HUES6 (cell line): ENCODE results near the gene ARID3C.

Source experiments
- H3K27ac ChIP-seq: 2 replicates; pipeline ENCODE4 v1.7.0; 2013; ENCODE audit warnings: low read depth, mild to moderate bottlenecking, low read length, inconsistent platforms
- H3K27me3 ChIP-seq: 2 replicates; pipeline ENCODE4 v1.6.1; 2013; ENCODE audit warnings: low read length; ENCODE audit not compliant: control insufficient read depth, insufficient read depth
- H3K36me3 ChIP-seq: 2 replicates; pipeline ENCODE4 v1.6.1; 2013; ENCODE audit warnings: low read length; ENCODE audit not compliant: control insufficient read depth, insufficient read depth
- H3K4me1 ChIP-seq: 2 replicates; pipeline ENCODE4 v1.6.1; 2013; ENCODE audit warnings: low read length; ENCODE audit not compliant: control insufficient read depth, insufficient read depth
- H3K4me3 ChIP-seq: 2 replicates; pipeline ENCODE4 v1.5.1; 2013; ENCODE audit warnings: low read depth, low read length
- H3K9ac ChIP-seq: one replicate; pipeline ENCODE4 v1.6.1; 2013; ENCODE audit warnings: mild to moderate bottlenecking, low read length
- H3K9me3 ChIP-seq: 2 replicates; pipeline ENCODE4 v1.6.1; 2013; ENCODE audit warnings: low read depth, low read length; ENCODE audit not compliant: control insufficient read depth, insufficient read depth

Gene ARID3C

DNA sequence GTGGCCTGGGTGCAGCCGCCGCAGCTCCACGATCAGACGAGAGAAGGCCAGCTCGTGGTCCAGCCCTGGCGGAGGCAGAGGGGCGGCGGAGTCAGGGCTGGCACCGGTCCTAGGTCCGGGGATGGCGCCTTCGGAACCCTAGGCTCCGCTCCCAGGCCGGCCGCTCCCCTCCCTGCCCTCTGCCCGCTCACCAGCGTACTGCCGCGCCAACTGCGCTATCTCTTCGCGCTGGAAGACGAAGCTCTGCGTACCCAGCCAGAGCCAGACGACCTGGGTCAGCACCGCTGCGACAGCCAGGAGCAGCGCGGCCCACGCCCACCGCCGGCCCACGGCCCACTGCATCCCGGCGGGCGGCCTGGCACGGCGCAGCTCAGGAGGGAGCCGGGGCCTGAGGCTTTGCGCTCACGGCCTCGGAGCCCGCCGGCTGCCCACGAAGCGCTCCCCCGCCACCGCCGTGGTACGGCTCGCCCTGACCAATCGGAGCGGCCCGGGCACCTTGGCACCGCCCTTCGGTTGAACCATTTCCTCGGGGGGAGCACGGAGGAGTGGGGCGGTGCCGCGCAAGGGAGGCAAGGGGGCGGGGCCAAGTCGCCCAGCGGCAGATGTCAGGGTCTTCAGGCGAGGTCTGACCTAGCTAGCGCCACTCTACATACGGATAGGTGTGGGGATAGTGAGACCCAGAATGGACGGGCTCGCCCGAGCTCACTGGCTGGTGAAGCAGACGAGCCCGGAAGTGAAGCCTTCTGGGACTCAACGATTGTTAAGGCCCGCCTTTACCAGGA, 8.7 kb upstream of the ARID3C start, which contains the start of gene SIGMAR1:
SIGMAR1 (minus strand) TSS at position 432 of the 782 bp plus-strand sequence; CDS start at position 342, 90 bp downstream.
- peak within 1 kb of the TSS; percentile 52; the same call in 1 of the 2 replicates for H3K27ac ChIP-seq
- H3K9ac ChIP-seq = peak within 1 kb of the TSS; percentile 85
- peaks cover 16% of the 10 kb centered on the region for H3K27me3 ChIP-seq
- H3K4me1 ChIP-seq = peaks cover 18% of the 10 kb centered on the region
- peaks cover 11% of the 10 kb centered on the region for H3K36me3 ChIP-seq
- peak within 1 kb of the TSS; percentile 91 for H3K4me3 ChIP-seq
- no peaks in the 10 kb centered on the region for H3K9me3 ChIP-seq

DNA sequence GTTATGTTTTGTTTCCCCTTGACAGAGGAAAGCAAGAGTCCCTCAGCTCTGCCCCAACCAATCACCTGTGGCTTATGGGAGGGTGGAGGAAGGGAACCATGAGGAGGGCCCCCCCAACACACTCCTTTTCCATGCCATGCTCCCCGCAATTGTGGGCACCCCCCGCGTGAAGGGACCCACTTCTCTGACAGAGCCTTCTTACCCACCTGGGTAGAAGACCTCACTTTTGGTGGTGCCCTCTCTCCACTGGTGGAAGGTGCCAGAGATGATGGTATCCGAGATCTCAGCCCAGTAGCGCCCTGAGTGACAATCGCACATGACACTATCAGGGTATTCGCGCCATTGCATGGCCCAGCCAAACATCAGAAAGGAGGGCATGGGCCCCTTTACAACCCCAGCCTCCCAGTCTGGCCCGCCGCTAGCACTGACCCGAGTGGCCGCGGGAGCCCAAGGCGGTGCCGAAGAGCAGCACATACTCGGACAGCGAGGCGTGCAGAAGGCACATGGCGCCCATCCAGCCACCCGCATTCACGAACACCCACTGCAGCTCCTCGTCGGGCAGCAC, 8.0 kb upstream of the ARID3C start:
- Histone ChIP-seq H3K9ac (peak overlapping the region; percentile 85), H3K27ac (peak overlapping the region; percentile 52; the same call in 1 of the 2 replicates), H3K27me3 (peaks cover 23% of the 10 kb centered on the region), H3K36me3 (peaks cover 11% of the 10 kb centered on the region), H3K4me1 (peaks cover 18% of the 10 kb centered on the region), H3K9me3 (no peaks in the 10 kb centered on the region), H3K4me3 (peak overlapping the region; percentile 91)

GRCh38 chr9:34635556-34635955, 6.7 kb upstream of the ARID3C start:
- Histone ChIP-seq H3K9ac (no peak overlapping the region), H3K27me3 (peaks cover 36% of the 10 kb centered on the region), H3K4me1 (peaks cover 18% of the 10 kb centered on the region), H3K4me3 (no peak overlapping the region), H3K27ac (no peak overlapping the region), H3K9me3 (no peaks in the 10 kb centered on the region), H3K36me3 (peaks cover 11% of the 10 kb centered on the region)

DNA sequence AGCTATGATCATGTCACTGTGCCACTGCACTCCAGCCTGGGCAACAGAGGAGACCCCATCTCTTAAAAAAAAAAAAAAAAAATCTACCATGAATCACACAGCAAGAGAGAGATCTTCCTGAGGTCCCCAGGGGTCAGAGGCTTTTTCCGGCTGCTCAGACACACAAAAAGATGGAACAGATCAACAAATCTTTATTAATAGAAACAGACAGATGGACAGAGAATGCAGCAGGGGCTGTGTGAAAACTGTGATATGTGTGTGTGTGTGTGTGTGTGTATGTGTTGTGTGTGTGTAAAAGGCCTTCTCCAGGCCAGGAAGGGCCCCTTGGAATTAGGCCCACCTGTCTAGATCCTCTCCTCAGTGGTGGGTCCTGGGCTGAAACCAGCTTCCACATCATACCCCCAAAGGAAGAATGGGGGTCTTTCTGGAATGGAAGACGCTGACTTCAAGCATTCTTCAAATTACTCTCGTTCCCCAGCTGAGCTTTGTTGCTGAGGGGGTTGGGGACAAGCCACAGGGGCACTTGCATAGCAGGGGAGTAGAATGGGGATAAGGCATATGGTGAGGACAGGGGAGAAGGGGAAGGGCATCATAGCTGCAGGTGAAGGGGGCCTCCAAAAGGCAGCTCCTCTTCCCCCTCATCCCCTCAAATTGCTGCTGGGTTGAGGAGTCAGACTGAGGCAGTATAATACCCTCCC, 5.8 kb upstream of the ARID3C start:
- Histone ChIP-seq H3K4me3 (no peak overlapping the region), H3K27ac (no peak overlapping the region), H3K9me3 (no peaks in the 10 kb centered on the region), H3K4me1 (peaks cover 18% of the 10 kb centered on the region), H3K27me3 (peaks cover 44% of the 10 kb centered on the region), H3K36me3 (peaks cover 11% of the 10 kb centered on the region), H3K9ac (no peak overlapping the region)

- no peaks in the 10 kb centered on the region for H3K9me3 ChIP-seq
- no peak overlapping the region for H3K9ac ChIP-seq
- H3K4me1 ChIP-seq = peaks cover 22% of the 10 kb centered on the region
- no peak overlapping the region for H3K27ac ChIP-seq
- peaks cover 11% of the 10 kb centered on the region for H3K36me3 ChIP-seq
- H3K4me3 ChIP-seq = no peak overlapping the region
- peaks cover 51% of the 10 kb centered on the region for H3K27me3 ChIP-seq
Observed at GRCh38 chr9:34633851-34634550, 5.1 kb upstream of the ARID3C start.

- no peak overlapping the region for H3K27ac ChIP-seq
- peaks cover 11% of the 10 kb centered on the region for H3K36me3 ChIP-seq
- H3K9me3 ChIP-seq = no peaks in the 10 kb centered on the region
- no peak overlapping the region for H3K9ac ChIP-seq
- peaks cover 22% of the 10 kb centered on the region for H3K4me1 ChIP-seq
- no peak overlapping the region for H3K4me3 ChIP-seq
- peaks cover 60% of the 10 kb centered on the region for H3K27me3 ChIP-seq
Observed at GRCh38 chr9:34633166-34633565, 4.3 kb upstream of the ARID3C start.

DNA sequence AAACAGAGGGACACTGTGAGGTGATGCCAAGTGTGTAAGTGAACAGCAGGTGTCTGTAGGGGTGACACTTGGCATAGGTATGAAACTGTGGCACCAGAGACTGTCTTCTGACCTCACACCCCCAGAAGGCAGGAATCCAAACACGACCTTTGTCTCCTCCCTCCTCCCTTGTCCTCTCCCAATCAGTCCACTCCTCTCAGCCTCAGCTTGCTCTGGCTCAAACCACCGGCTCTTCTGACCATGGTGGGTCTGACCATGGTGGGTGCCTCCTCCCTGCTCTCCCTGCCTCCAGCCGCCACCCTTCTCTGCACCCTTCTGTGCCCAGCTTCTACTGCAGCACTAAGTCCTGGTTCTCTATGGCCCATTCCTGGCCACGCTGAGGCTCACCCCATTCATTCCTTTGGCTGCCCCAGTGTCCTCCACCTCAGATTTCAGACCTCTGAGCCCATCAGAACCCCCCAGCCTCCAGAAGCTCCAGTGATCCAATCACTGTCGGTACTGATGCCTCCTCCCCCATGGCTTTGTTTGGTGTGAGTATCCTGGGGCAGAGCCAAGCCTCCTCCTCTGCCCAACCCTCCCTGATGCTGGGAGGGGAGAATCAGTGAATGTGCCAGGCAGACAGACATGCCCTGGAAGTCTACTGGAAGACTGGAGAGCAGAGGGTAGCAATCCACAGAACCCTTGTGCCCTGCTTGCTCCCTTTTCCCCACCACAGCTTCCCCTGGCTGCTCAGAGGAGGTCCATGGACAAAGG, 1.7 kb upstream of the ARID3C start:
- H3K4me1 ChIP-seq = peaks cover 12% of the 10 kb centered on the region
- H3K9me3 ChIP-seq = no peaks in the 10 kb centered on the region
- H3K36me3 ChIP-seq = peaks cover 7% of the 10 kb centered on the region
- no peak overlapping the region for H3K4me3 ChIP-seq
- H3K27ac ChIP-seq = no peak overlapping the region
- no peak overlapping the region for H3K9ac ChIP-seq
- peaks cover 77% of the 10 kb centered on the region for H3K27me3 ChIP-seq

- H3K4me1 ChIP-seq = peaks cover 12% of the 10 kb centered on the region
- no peaks in the 10 kb centered on the region for H3K36me3 ChIP-seq
- peaks cover 89% of the 10 kb centered on the region for H3K27me3 ChIP-seq
- peak overlapping the region; percentile 64 for H3K4me3 ChIP-seq
- H3K9me3 ChIP-seq = no peaks in the 10 kb centered on the region
- H3K9ac ChIP-seq = no peak overlapping the region
- H3K27ac ChIP-seq = no peak overlapping the region
Observed at GRCh38 chr9:34629491-34629808, 584 bp upstream of the ARID3C start.

DNA sequence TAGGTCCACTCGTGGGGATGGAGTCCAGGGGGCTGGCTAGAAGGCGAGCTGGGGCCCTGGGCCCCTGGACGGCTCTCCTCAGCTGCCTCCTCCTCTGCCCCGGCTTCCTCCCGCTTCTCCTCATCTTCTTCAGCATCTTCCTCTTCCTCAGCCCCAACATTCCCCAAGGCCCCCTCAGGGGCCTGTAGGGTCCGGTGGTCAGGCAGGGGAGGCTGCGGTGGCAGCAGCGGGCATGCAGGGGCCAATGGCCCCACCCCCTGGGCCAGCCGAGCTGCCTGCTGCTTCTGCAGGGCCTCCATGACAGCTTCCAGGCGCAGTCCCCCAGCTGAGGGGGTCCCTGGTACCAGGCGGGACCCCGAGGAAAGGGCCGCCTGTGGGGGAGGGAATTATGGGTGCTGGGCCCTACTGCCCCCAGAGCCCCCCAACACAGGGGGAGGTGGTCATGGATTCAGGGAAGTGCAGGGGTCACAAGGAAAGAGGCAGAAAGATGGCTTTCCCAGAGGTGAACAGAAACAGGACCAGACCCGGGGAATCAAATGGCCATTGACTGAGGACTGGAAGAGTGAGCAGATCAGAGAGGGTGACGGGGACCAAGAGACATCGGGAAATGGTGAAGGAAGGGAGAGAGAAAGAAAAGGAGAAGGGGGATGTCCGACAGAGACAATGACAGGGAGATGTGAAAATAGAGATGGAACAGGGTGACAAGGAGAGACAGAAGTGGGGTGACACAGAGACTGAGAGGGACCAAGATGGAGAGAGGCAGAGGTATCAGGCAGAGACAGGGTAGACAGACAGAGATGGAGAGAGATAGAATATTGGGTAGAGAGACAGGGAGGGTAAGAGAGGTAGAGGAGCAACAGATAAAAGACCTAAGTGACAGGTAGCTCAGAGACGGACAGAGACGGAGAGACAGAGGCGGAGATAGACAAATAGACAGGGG, 880 bp downstream of the ARID3C start:
- Histone ChIP-seq H3K9ac (no peak overlapping the region), H3K36me3 (no peaks in the 10 kb centered on the region), H3K27ac (no peak overlapping the region), H3K27me3 (peaks cover 100% of the 10 kb centered on the region), H3K4me3 (peak overlapping the region; percentile 64), H3K9me3 (no peaks in the 10 kb centered on the region), H3K4me1 (peaks cover 9% of the 10 kb centered on the region)

DNA sequence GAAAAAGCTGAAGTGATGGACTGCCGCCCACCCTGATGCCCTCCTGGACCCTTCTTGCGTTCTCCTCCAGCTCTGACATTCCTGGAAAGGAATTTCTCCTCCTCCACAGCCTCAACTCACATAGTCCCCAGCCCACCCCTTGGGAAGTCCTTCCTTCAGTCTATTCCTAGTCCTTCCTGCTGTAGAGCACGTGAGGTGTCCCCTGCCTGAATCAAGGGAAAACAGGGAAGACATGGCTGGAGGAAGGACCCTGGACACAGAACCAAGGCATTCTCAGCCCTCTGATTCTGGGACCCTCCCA, 3.7 kb downstream of the ARID3C start:
- Histone ChIP-seq H3K4me3 (no peak overlapping the region), H3K36me3 (no peaks in the 10 kb centered on the region), H3K4me1 (peaks cover 9% of the 10 kb centered on the region), H3K9ac (no peak overlapping the region), H3K27ac (no peak overlapping the region), H3K9me3 (no peaks in the 10 kb centered on the region), H3K27me3 (peaks cover 86% of the 10 kb centered on the region)
